Measurements from ENCODE around the gene ZC3HAV1. TPM values are rescaled to one million over a fixed set of nuclear protein-coding genes. Genes with fewer than 3 reads are reported as not detected.

Gene ZC3HAV1
- total RNA-seq, 3 donors from 2014 or later: 36.5 to 38.9 (median 38.4) TPM

- no peak for DNase-seq
- intact Hi-C loops (cut with DNase I, micrococcal nuclease): no loop called here
Measured at GRCh38 chr7:139124084-139124914, 14.8 kb upstream of the ZC3HAV1 start.

GRCh38 chr7:139119486-139119849, 9.9 kb upstream of the ZC3HAV1 start:
- Histone ChIP-seq H3K4me3 (no peak overlapping the region), H3K4me1 (ENCODE audit: low read depth) (peaks cover 10% of the 10 kb centered on the region), H3K9me3 (no peaks in the 10 kb centered on the region), H3K36me3 (ENCODE audit: low read depth) (no peaks in the 10 kb centered on the region)
- TF ChIP-seq CTCF (IDR thresholded peaks at IDR 0.05): no peak
- DNase-seq (no peak), ATAC-seq (no peak)
- intact Hi-C loops (cut with DNase I, micrococcal nuclease): no loop called here

More at GRCh38 chr7:139124084-139124914, 14.8 kb upstream of the ZC3HAV1 start:
- Histone ChIP-seq H3K9me3 (no peaks in the 10 kb centered on the region), H3K4me3 (no peak overlapping the region), H3K4me1 (ENCODE audit: low read depth) (peaks cover 6% of the 10 kb centered on the region), H3K36me3 (ENCODE audit: low read depth) (no peaks in the 10 kb centered on the region)
- peak; percentile 58 for ATAC-seq
- TF ChIP-seq CTCF (IDR thresholded peaks at IDR 0.05): no peak

GRCh38 chr7:139118805-139119485, 9.4 kb upstream of the ZC3HAV1 start:
- Histone ChIP-seq H3K9me3 (no peaks in the 10 kb centered on the region), H3K4me1 (ENCODE audit: low read depth) (peaks cover 10% of the 10 kb centered on the region), H3K36me3 (ENCODE audit: low read depth) (no peaks in the 10 kb centered on the region), H3K4me3 (no peak overlapping the region)
- intact Hi-C loops (cut with DNase I, micrococcal nuclease): no loop called here
- ATAC-seq (peak; percentile 90), DNase-seq (peak; percentile 62 to 72 (median 71))
- TF ChIP-seq CTCF (IDR thresholded peaks at IDR 0.05): no peak

GRCh38 chr7:139118234-139118804, 8.8 kb upstream of the ZC3HAV1 start:
- no peaks in the 10 kb centered on the region for H3K36me3 ChIP-seq (ENCODE audit: low read depth)
- peaks cover 10% of the 10 kb centered on the region for H3K4me1 ChIP-seq (ENCODE audit: low read depth)
- H3K9me3 ChIP-seq: no peaks in the 10 kb centered on the region
- no peak for TF ChIP-seq CTCF (IDR thresholded peaks at IDR 0.05)
- ATAC-seq: peak; percentile 80
- no peak overlapping the region for H3K4me3 ChIP-seq
- no peak for DNase-seq
- intact Hi-C loops (cut with DNase I, micrococcal nuclease): no loop called here

- H3K36me3 ChIP-seq (ENCODE audit: low read depth): no peaks in the 10 kb centered on the region
- no peaks in the 10 kb centered on the region for H3K9me3 ChIP-seq
- no peak for ATAC-seq
- DNase-seq: no peak
- H3K4me3 ChIP-seq: no peak overlapping the region
- TF ChIP-seq CTCF (IDR thresholded peaks at IDR 0.05): no peak
- peaks cover 10% of the 10 kb centered on the region for H3K4me1 ChIP-seq (ENCODE audit: low read depth)
- intact Hi-C loops (cut with DNase I, micrococcal nuclease): no loop called here
Measured at GRCh38 chr7:139117599-139118233, 8.2 kb upstream of the ZC3HAV1 start.

Measured in mucosa of descending colon (tissue), 3 donors.